CD4-positive, alpha-beta memory T cell (primary cell): ENCODE results near the gene JPH2. TPM values are rescaled to one million over a fixed set of nuclear protein-coding genes. Genes with fewer than 3 reads are reported as not detected.

ENCODE experiments used
- CTCF ChIA-PET: fragments of 350-600 bp; sonication (Branson Sonifier 250); formaldehyde crosslinking; loops from one replicate; lab custom pipeline; 2021; ENCODE audit warnings: inconsistent platforms; ENCODE audit not compliant: partially characterized antibody; lab: Charles Lee
- POLR2A ChIA-PET: fragments of 350-600 bp; sonication (Branson Sonifier 250); formaldehyde crosslinking; loops from one replicate; lab custom pipeline; 2021; ENCODE audit not compliant: partially characterized antibody; lab: Charles Lee
- DNase-seq, 5 donors: peaks; one replicate each; pipeline versions ENCODE4 v3.0.0 to v3.0.0-alpha.2; 2020 to 2022; ENCODE audit warnings: mixed read lengths in 1 of 5
- H3K27ac ChIP-seq: one replicate; pipeline ENCODE4 v1.7.0; 2013; ENCODE audit warnings: low read depth, low read length
- H3K27me3 ChIP-seq: 2 replicates; pipeline ENCODE4 v1.7.0; 2013; ENCODE audit warnings: mild to moderate bottlenecking, low read length, moderate library complexity; ENCODE audit not compliant: insufficient read depth
- H3K36me3 ChIP-seq: 2 replicates; pipeline ENCODE4 v1.7.0; 2013; ENCODE audit warnings: mild to moderate bottlenecking, low read length, moderate library complexity; ENCODE audit not compliant: insufficient read depth
- H3K4me1 ChIP-seq: 2 replicates; pipeline ENCODE4 v1.7.0; 2013; ENCODE audit warnings: mild to moderate bottlenecking, low read length, moderate library complexity; ENCODE audit not compliant: insufficient read depth
- H3K4me3 ChIP-seq, 2 donors: one replicate each; pipeline ENCODE4 v1.7.0; 2013; ENCODE audit warnings: low read length in 2 of 2, mild to moderate bottlenecking in 1 of 2
- H3K9me3 ChIP-seq, 2 donors: one replicate each; pipeline ENCODE4 v1.7.0; 2013; ENCODE audit warnings: low read length in 2 of 2, control low read depth in 1 of 2; ENCODE audit not compliant: control insufficient read depth in 1 of 2
- H3K27ac Mint-ChIP-seq, 7 donors: one replicate each; pipeline ENCODE4 v1.8.0; 2020 to 2021; ENCODE audit warnings: mixed read lengths in 7 of 7, mild to moderate bottlenecking in 6 of 7, inconsistent platforms in 3 of 7, moderate library complexity in 3 of 7
- H3K27me3 Mint-ChIP-seq, 2 donors: one replicate each; pipeline ENCODE4 v1.8.0; 2020 to 2021; ENCODE audit warnings: mixed read lengths in 2 of 2
- H3K36me3 Mint-ChIP-seq, 2 donors: one replicate each; pipeline ENCODE4 v1.8.0; 2020 to 2021; ENCODE audit warnings: mixed read lengths in 2 of 2, inconsistent platforms in 1 of 2, mild to moderate bottlenecking in 1 of 2
- H3K4me1 Mint-ChIP-seq, 4 donors: one replicate each; pipeline ENCODE4 v1.8.0; 2020 to 2021; ENCODE audit warnings: mixed read lengths in 4 of 4, mild to moderate bottlenecking in 1 of 4
- H3K4me3 Mint-ChIP-seq, 8 donors: one replicate each; pipeline ENCODE4 v1.8.0; 2020 to 2021; ENCODE audit warnings: mixed read lengths in 8 of 8, mild to moderate bottlenecking in 7 of 8, moderate library complexity in 6 of 8, inconsistent platforms in 3 of 8
- H3K9me3 Mint-ChIP-seq, 8 donors: one replicate each; pipeline ENCODE4 v1.8.0; 2020 to 2021; ENCODE audit warnings: mixed read lengths in 8 of 8, mild to moderate bottlenecking in 5 of 8, inconsistent platforms in 3 of 8, moderate library complexity in 1 of 8
- intact Hi-C: fragments of 100-400 bp; cut with micrococcal nuclease; formaldehyde crosslinking; loops from one replicate; pipeline ENCODE4 v1.15.1; 2023
- polyA plus RNA-seq, 2 donors: library from polyadenylated mRNA; unstranded; fragments of 300-500 nt; fragmentation: Illumina TruSeq; gene quantifications; one replicate each; pipeline ENCODE4 v1.2.3, GENCODE V29; 2021
- total RNA-seq, 2 experiments: library from RNA; stranded (reverse); gene quantifications; one replicate each; pipeline ENCODE4 v1.2.3, GENCODE V29; 2021

The JPH2 gene
- total and polyA plus RNA-seq, 4 experiments from 2014 or later = not detected

DNA sequence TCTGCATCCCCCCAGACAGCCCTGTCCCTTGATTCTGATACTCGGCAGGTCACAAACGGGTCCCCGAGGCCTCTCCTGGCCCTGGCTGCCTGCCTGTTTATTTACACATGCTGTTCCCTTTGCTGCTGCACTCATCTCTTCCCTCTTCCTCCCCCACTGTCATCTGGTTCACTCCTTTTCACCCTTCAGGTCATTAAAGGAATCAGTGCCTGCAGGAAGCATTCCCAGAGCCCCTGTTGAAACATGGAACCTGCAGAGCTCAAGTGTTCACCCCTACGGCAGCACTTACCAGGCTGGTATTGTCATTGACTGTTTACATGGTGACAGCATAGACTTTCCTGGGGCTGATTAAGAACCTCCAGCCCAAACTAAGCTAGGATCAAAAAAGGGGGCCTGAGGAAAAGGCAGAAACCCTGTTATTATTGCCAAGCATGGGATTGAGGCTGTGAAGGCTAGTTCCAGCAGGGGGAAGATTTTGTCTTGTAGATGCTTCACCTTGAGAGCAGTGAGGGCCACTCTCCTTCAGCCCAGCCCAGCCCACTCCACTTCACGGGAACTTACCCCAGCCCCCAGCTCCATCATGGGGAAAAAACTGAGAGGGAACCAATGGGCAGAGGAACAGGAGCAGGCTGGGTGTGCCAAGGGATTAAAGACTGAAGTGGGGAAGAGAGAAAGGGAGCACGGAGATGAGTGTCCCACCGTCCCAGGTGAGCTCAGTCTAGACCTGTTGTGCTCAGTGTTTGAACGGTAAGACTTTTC lies 73.2 kb downstream of the JPH2 start:
- H3K27ac ChIP-seq = no peak overlapping the region
- Mint-ChIP-seq H3K9me3 (peaks cover 0 to 11% (median 4%) of the 10 kb centered on the region in 8 donors), H3K27me3 (peaks cover 33 to 49% of the 10 kb centered on the region in 2 donors), H3K27ac (no peak overlapping the region), H3K4me3 (no peak overlapping the region), H3K4me1 (peaks cover 2 to 5% (median 4%) of the 10 kb centered on the region in 4 donors), H3K36me3 (no peaks in the 10 kb centered on the region)
- intact Hi-C loops = no loop called here
- no peak overlapping the region for H3K4me3 ChIP-seq
- peaks cover 4% of the 10 kb centered on the region for H3K4me1 ChIP-seq
- ChIA-PET POLR2A (no interaction called here), CTCF (interaction anchor here (5.1 kb wide), 1 partner anchor 76 kb away, joined by 77 read pairs; the partner anchor contains the start of gene JPH2)
- no peaks in the 10 kb centered on the region for H3K9me3 ChIP-seq
- no peaks in the 10 kb centered on the region for H3K36me3 ChIP-seq
- no peak for DNase-seq
- H3K27me3 ChIP-seq = peaks cover 7% of the 10 kb centered on the region

GRCh38 chr20:44112889-44113617 lies 73.9 kb downstream of the JPH2 start:
- no peak overlapping the region for H3K27ac Mint-ChIP-seq
- H3K4me3 ChIP-seq = no peak overlapping the region
- H3K9me3 Mint-ChIP-seq = peaks cover 0 to 16% (median 10%) of the 10 kb centered on the region in 8 donors
- DNase-seq = no peak
- H3K27ac ChIP-seq = no peak overlapping the region
- H3K9me3 ChIP-seq = peaks cover 0 to 1% of the 10 kb centered on the region in 2 donors
- ChIA-PET POLR2A (no interaction called here), CTCF (interaction anchor here (1.6 kb wide), 1 partner anchor 77 kb away, joined by 5 read pairs; no protein-coding TSS in a partner anchor)
- peaks cover 2 to 5% (median 4%) of the 10 kb centered on the region in 4 donors for H3K4me1 Mint-ChIP-seq
- peaks cover 4% of the 10 kb centered on the region for H3K4me1 ChIP-seq
- no peaks in the 10 kb centered on the region for H3K36me3 Mint-ChIP-seq
- H3K27me3 Mint-ChIP-seq = peaks cover 31 to 50% of the 10 kb centered on the region in 2 donors
- no peaks in the 10 kb centered on the region for H3K36me3 ChIP-seq
- no peak overlapping the region for H3K4me3 Mint-ChIP-seq
- intact Hi-C loops = no loop called here
- H3K27me3 ChIP-seq = peaks cover 7% of the 10 kb centered on the region

DNA sequence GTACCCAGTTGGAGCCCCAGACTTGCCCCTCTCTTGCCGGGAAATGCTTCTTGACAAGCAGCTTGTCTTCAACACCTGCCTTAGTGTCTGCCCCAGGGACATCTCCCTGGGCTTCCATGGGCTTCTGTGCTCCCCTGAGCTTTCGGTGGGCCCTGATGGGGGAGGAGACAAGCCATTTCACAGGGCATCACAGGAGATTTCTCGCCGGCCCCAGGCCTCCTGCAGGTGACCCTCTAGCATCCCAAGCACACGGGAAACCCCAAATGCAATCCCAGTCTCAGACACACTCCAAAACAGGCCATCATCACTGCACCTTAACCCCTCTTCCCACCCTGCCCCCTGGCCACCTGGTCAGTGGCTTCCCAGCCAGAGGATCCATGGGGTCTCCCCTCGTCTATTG lies 74.5 kb downstream of the JPH2 start:
- intact Hi-C loops = no loop called here

GRCh38 chr20:44111712-44112335 lies 75.2 kb downstream of the JPH2 start:
- POLR2A ChIA-PET = no interaction called here
- CTCF ChIA-PET = interaction anchor here (0.7 to 1.6 kb wide), 3 partner anchors 27 to 78 kb away, joined by 3 to 5 read pairs (median 3); no protein-coding TSS in a partner anchor
- Mint-ChIP-seq H3K9me3 (peaks cover 0 to 25% (median 21%) of the 10 kb centered on the region in 8 donors), H3K27me3 (peaks cover 35 to 47% of the 10 kb centered on the region in 2 donors), H3K27ac (no peak overlapping the region), H3K36me3 (no peaks in the 10 kb centered on the region), H3K4me1 (peaks cover 2 to 5% (median 4%) of the 10 kb centered on the region in 4 donors), H3K4me3 (no peak overlapping the region)
- Histone ChIP-seq H3K9me3 (peaks cover 0 to 2% of the 10 kb centered on the region in 2 donors), H3K4me1 (peaks cover 4% of the 10 kb centered on the region), H3K27me3 (peaks cover 7% of the 10 kb centered on the region), H3K36me3 (no peaks in the 10 kb centered on the region), H3K4me3 (no peak overlapping the region), H3K27ac (no peak overlapping the region)
- intact Hi-C loops = no loop called here
- no peak for DNase-seq

More for the DNA sequence above, 74.5 kb downstream of the JPH2 start:
- peaks cover 0 to 22% (median 16%) of the 10 kb centered on the region in 8 donors for H3K9me3 Mint-ChIP-seq
- no peak for DNase-seq
- no peaks in the 10 kb centered on the region for H3K36me3 Mint-ChIP-seq
- Histone ChIP-seq H3K4me1 (peaks cover 4% of the 10 kb centered on the region), H3K9me3 (peaks cover 0 to 2% of the 10 kb centered on the region in 2 donors), H3K4me3 (no peak overlapping the region), H3K27ac (no peak overlapping the region), H3K27me3 (peaks cover 7% of the 10 kb centered on the region), H3K36me3 (no peaks in the 10 kb centered on the region)
- CTCF ChIA-PET = interaction anchor here (0.8 to 1.6 kb wide), 2 partner anchors 28 to 78 kb away, joined by 3 to 5 read pairs; no protein-coding TSS in a partner anchor
- peaks cover 2 to 5% (median 4%) of the 10 kb centered on the region in 4 donors for H3K4me1 Mint-ChIP-seq
- H3K4me3 Mint-ChIP-seq = no peak overlapping the region
- POLR2A ChIA-PET = no interaction called here
- peaks cover 30 to 46% of the 10 kb centered on the region in 2 donors for H3K27me3 Mint-ChIP-seq
- no peak overlapping the region for H3K27ac Mint-ChIP-seq

DNA sequence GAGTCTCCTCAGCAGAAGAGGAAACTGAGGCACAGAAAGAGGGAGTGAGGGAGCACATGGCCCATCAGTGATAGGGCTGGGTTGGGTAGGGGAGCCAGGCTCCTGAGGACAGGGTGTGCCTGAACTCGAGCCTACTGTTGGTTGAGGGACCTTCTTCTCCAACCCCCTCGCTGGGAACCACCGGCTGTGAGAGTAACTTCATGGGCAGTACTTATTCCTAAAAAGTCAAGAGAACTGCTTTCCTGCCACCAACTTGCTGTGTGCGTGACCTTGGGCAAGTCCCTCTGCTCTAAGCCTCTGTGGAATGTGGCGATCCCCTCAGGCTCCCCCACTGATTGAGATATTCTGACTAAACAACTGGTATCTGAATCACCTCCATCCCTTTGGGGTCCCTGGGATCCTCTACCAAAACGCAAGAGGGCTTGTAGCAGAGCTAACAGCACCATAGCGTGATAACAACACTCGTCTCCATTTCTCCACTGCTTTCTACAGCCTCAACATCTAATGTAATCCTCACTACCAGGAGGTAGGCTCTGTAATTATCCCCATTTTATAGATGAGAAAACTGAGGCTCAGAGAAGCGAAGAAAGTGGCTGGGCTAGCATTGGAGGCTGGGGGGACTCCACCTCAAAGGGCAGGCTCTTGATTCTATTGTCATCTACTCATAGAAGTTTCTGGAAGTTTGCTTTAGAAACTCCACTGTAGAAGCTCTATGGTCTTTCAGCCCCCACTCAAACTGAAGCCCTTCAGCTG lies 76.0 kb downstream of the JPH2 start:
- intact Hi-C loops = no loop called here
- CTCF ChIA-PET = interaction anchor here (0.7 kb wide), 1 partner anchor 44 kb away, joined by 3 read pairs; no protein-coding TSS in a partner anchor
- POLR2A ChIA-PET = no interaction called here
- H3K4me3 ChIP-seq = no peak overlapping the region
- H3K9me3 ChIP-seq = peaks cover 0 to 2% of the 10 kb centered on the region in 2 donors
- no peaks in the 10 kb centered on the region for H3K4me1 Mint-ChIP-seq
- no peak overlapping the region for H3K4me3 Mint-ChIP-seq
- H3K36me3 ChIP-seq = no peaks in the 10 kb centered on the region
- no peak overlapping the region for H3K27ac ChIP-seq
- peaks cover 3% of the 10 kb centered on the region for H3K27me3 ChIP-seq
- no peaks in the 10 kb centered on the region for H3K36me3 Mint-ChIP-seq
- H3K27me3 Mint-ChIP-seq = peaks cover 29 to 44% of the 10 kb centered on the region in 2 donors
- peaks cover 0 to 30% (median 22%) of the 10 kb centered on the region in 8 donors for H3K9me3 Mint-ChIP-seq
- H3K4me1 ChIP-seq = no peaks in the 10 kb centered on the region
- no peak overlapping the region for H3K27ac Mint-ChIP-seq
- no peak for DNase-seq

DNA sequence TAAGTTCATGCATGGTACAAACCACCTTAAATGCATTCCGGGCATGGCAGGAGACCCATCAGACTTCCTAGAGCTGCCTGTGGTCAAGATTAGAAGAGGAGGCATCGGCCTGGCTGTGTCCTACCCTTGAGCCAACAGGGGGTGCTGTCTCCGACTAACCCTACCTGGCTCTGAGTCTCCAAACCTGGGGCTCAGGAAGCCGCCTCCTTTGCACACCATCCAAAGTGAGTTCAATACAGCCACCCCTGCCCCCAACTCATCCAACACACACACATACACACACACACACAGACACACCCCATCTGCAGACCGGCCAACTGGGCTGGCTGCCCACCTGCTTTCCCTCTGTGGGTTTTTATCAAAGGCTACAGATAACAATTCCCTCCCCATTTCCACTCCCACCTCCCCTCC lies 77.0 kb downstream of the JPH2 start:
- ChIA-PET CTCF (no interaction called here), POLR2A (interaction anchor here (0.7 kb wide), 1 partner anchor 261 kb away, joined by 3 read pairs; no protein-coding TSS in a partner anchor)
- no peak overlapping the region for H3K27ac Mint-ChIP-seq
- no peak for DNase-seq
- H3K27me3 Mint-ChIP-seq = peaks cover 23 to 46% of the 10 kb centered on the region in 2 donors
- intact Hi-C loops = no loop called here
- H3K4me3 ChIP-seq = no peak overlapping the region
- H3K9me3 ChIP-seq = peaks cover 0 to 2% of the 10 kb centered on the region in 2 donors
- H3K27ac ChIP-seq = no peak overlapping the region
- H3K9me3 Mint-ChIP-seq = peaks cover 0 to 30% (median 22%) of the 10 kb centered on the region in 8 donors
- no peak overlapping the region for H3K4me3 Mint-ChIP-seq
- no peaks in the 10 kb centered on the region for H3K36me3 ChIP-seq
- H3K4me1 Mint-ChIP-seq = no peaks in the 10 kb centered on the region
- no peaks in the 10 kb centered on the region for H3K36me3 Mint-ChIP-seq
- H3K27me3 ChIP-seq = peaks cover under 1% of the 10 kb centered on the region
- no peaks in the 10 kb centered on the region for H3K4me1 ChIP-seq
